H4 (cell line): ENCODE results near the gene SNX24. TPM values are rescaled to one million over a fixed set of nuclear protein-coding genes. Genes with fewer than 3 reads are reported as not detected.
"Not testable (repeated sequence)": the region's sequence is repeated elsewhere in the genome, so short reads cannot be mapped to it uniquely, and the experiment has no call there.

Source experiments
- DNase-seq: peaks from one replicate; pipeline ENCODE4 v3.0.0-alpha.2; 2015; ENCODE audit warnings: low spot score
- total RNA-seq: library from RNA; depleted of rRNA; stranded (reverse); fragments of >200 nt; shearing (Covaris generic); gene quantifications from 2 replicates; pipeline ENCODE4 v1.2.3, GENCODE V29; 2014; rRNA removed

The SNX24 gene, protein sequence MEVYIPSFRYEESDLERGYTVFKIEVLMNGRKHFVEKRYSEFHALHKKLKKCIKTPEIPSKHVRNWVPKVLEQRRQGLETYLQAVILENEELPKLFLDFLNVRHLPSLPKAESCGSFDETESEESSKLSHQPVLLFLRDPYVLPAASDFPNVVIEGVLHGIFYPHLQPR
- total RNA-seq, result 26.7 and 40.5 TPM in 2 replicates

GRCh38 chr5:122845229-122846050 lies at the start of gene SNX24:
SNX24 (plus strand) TSS chr5:122845613; CDS start chr5:122845634, 21 bp downstream.
- DNase-seq, result peak; percentile 60

- DNase-seq, result no peak
Observed at GRCh38 chr5:122805481-122805880, 39.9 kb upstream of the SNX24 start.

DNA sequence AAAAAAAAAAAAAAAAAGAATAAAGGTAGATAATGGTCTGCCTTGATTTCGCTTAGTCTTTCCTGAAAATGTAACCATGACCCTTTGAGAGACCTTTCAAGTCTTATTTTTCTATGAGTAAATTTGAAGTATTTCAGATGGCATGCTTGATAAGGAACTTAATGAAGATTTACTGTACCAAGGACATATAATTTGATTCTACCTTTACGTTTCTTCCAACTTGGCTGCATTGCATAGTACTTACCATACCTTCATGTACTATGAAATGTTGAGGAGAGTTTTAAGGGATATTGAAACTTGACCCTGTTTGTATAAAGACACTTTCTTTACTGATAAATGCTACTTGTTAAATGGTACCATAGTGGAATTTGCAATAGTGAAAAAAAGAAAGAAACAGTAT lies 35.0 kb upstream of the SNX24 start:
- no peak for DNase-seq

DNA sequence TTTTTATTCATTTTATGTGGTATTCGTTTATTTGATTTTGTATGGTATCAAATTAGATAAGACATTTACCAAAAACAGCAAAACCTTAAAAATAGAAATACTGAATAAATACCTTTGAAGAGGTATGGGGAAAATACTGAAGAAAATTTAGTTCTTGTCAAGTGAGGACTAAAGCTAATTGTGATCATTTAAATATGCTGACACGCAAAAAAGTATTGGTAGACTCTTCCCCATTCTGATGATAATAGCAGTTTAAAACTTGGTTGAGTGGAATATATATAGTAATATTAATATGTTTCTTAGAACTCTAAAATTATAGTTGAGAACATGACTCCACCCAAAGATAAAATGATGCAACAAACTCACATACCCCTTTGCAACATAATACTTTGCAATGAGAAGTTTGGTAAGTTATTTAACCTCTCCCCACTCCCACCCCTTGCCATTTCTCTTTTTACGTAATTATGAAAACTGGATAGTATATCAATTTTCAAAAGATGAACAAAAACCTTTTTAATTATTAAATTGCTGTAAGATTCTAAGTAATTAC lies 30.1 kb upstream of the SNX24 start:
- DNase-seq, result no peak

- no peak for DNase-seq
Observed at GRCh38 chr5:122816756-122817155, 28.7 kb upstream of the SNX24 start.

- DNase-seq, result no peak
Observed at GRCh38 chr5:122831984-122832383, 13.4 kb upstream of the SNX24 start.

- no peak for DNase-seq
Observed at GRCh38 chr5:122835681-122836080, 9.7 kb upstream of the SNX24 start.

- DNase-seq, result no peak
Observed at GRCh38 chr5:122836947-122837346, 8.5 kb upstream of the SNX24 start.

DNA sequence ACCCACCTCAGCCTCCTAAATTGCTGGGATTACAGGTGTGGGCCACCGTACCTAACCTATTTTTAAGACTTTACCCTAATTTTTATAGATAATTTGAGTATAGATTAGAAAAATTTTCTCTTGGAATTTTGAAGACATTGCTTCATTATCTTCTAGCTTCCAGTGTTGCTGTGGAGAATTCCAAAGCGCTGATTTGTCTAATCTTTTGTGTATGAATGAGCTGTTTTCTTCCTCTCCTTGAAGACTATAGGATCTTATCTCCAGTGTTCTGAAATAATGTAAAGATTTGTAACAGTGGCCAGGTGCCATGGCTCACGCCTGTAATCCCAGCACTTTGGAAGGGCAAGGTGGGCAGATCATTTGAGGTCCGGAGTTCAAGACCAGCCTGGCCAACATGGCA lies 5.7 kb upstream of the SNX24 start:
- DNase-seq, result no peak

DNA sequence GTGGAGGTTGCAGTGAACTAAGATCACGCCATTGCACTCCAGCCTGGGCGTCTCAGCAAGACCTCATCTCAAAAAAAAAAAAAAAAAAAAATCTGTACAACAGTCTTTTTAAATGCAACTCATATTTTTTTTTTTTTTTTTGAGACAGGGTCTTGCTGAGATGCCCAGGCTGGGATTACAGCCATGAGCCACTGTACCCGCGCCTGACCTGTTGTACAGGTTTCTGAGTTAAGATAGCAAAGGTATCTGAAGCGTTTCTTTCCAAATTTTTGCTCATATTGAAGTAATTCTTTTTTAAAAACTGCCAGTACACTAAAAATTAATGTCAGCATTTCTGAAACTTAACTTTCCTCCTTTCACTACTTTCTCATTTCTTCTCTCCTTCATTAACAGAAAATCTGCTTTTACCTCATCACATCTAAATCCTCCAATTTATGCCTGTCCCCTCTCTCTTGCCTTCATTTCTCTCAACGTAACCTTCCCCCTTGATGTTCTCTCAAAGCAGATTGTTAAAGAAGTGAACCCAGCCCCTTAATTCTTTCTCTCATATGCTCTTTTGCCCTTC lies 3.3 kb upstream of the SNX24 start:
- no peak for DNase-seq

DNA sequence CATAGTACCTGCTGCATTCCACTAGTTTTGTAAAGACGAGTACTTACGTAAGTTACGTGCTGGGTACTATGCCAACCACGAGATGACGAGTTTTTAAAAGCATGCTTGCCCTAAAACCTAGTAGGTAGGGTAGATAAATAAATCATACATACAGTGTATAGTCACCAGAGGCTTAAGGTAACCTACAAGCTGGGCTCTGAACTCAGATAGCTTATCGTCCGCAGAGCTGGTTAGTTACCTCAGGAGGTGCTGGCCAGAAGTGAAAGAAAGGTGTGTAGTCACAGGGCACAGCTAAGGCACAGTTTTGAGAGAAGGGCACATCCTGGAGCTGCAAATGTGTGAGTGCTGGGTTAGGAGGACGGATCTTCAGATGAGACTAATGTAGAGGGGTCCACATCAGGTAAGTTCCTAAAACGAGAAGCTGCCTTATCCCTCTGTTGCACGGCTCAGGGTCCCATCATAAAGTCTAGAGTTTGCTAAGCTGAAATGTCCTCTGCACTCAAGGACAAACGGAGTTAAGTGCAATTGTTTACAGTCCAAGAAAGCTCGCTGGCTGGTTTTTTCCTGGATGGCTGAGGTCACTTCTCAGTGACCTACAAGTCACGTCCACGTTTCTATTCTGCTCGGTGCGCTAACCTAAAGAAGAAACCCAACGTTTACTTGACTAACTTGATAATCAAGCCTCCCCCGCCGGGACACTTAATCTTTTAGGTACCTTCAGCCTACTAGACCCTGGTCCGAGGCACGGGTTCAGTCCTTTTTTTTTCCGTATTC lies 1.1 kb upstream of the SNX24 start:
- no peak for DNase-seq

- no peak for DNase-seq
Observed at GRCh38 chr5:122844910-122845228, 544 bp upstream of the SNX24 start.

DNA sequence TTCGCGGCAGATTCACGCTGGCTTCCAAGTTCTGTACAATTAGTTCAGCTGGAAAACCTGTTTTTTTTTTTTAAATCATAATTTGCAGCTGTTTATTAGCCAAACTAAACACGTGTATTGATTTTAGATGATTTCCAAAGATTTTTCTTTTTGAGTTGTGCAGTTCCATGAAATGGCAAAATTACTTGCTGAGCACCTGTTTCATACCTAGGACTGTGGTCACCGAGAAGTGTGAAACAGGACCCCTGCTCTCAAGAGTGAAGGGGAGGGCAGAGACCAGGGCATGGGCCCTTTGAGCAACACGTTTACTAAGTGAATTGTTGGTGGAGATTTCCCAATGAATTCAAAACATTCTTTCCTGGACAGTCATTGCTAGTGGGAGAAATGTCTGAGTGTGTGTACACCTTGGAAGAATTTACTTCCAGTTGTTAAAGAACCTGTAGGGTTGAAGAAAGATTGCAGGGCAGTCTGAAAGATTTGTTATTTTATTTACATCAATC lies 688 bp downstream of the SNX24 start:
- peak; percentile 21 for DNase-seq

GRCh38 chr5:122847687-122848081 lies 2.3 kb downstream of the SNX24 start:
- DNase-seq, result no peak

DNA sequence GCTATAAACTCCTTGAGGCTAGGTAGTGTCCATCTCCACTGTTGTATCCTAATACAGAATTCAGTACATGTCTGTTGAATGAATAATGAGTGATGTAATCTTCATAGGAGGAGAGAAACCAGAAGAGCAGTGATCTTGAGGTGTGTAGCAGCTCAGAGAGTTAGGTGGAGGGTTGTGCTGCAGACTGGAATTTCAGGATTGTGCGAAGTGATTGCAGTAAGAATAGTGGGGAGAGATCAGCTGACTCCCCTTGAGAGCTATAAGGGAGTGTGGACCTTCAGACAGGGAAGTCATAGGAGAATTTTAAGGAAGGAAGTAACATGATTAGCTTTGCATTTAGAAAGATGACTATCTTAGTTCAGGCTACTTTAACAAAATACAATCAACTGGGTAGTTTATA lies 4.4 kb downstream of the SNX24 start:
- DNase-seq, result no peak

DNA sequence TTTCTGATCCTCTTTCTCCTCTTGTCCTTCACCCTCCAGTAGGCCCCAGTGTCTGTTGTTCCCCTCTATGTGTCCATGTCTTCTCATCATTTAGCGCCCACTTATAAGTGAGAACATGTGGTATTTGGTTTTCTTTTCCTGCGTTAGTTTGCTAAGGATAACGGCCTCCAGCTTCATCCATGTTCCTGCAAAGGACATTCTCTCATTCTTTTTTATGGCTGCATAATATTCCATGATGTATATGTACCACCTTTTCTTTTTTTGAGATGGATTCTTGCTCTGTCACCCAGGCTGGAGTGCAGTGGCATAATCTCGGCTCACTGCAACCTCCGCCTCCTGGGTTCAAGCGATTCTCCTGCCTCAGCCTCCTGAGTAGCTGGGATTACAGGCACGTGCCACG lies 12.1 kb downstream of the SNX24 start:
- DNase-seq, result not testable (repeated sequence)

DNA sequence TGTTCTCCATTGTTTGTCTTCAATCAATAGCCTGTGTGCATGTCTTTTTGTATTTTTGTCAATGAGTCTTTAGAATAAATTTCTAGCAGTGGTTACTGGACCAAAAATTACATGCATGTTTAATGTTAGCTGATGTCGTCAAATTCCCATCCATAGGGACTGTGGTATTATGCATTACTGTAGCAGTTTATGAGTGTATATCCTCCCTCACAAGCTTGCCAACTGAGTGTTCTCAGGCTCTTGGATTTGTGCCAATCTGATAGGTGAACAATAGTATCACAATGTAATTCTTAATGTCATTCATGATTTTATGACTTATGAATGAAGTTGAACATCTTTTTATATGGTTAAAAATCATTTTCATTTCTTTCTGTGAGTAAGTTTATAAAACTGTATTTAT lies 13.0 kb downstream of the SNX24 start:
- no peak for DNase-seq

GRCh38 chr5:122863240-122863639 lies 17.8 kb downstream of the SNX24 start:
- no peak for DNase-seq

DNA sequence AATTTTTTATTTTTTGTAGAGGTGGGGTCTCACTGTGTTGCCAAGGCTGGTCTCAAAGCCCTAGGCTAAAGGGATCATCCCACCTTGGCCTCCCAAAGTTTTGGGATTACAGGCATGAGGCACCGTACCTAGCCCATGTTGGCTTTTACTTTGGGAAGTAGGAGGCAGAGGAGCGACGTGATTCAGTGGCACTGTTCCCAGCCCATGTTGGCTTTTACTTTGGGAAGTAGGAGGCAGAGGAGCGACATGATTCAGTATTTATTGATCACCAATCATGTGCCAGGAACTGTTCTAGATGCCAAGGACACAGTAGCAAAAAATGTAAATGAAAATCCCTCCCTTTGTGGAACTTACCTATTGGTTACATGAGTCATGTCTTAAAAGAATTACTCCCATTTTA lies 18.3 kb downstream of the SNX24 start:
- no peak for DNase-seq

DNA sequence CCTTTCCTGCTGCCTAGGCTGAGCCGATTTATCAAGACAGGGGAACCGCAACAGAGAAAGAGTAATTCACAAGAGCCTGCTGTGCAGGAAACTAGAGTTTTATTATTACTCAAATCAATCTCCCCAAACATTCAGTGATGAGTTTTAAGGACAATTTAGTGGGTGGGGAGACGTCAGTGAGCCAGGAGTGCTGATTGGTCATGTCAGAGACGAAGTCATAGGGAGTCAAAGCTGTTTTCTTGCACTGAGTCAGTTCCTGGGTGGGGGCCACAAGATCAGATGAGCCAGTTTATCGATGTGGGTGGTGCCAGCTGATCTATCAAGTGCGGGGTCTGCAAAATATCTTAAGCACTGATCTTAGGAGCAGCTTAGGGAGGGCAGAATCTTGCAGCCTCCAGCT lies 19.0 kb downstream of the SNX24 start:
- DNase-seq, result no peak

- DNase-seq, result no peak
Observed at GRCh38 chr5:122864842-122865241, 19.4 kb downstream of the SNX24 start.

DNA sequence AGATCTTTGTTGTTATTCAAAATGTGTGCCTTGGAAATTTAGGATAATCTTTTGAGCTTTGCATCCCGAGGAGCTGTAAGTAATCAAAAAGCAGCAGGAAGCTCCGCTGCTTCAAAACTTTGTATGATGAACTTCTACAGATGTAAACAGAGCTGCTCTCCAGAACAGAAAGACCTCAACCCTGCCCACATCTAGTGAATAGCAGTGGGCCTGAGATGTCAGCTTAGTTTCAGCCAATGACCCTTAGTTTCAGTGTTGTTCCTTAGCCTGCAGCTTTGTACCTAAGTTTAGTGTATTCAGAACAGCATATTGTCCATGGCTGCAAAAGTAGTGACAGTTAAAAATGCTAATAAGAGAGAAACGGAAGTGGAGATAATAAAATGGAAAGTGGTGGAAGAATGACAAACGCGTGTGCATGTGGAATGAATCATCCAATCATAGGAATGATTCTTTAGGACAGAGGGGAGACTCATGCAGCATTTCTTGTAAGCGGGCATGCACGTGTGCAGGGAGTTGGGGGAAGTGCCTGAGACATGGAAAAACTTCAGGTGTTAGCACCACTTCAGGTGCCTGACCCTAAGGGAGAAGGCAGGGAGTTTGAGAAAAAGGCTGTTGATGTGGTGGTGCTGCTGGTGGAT lies 24.9 kb downstream of the SNX24 start:
- DNase-seq, result no peak
